ENCODE data around the gene NUDC. TPM values are rescaled to one million over a fixed set of nuclear protein-coding genes. Genes with fewer than 3 reads are reported as not detected.

Gene NUDC
- total RNA-seq, 2 donors from 2014 or later = 103 to 120 TPM

DNA sequence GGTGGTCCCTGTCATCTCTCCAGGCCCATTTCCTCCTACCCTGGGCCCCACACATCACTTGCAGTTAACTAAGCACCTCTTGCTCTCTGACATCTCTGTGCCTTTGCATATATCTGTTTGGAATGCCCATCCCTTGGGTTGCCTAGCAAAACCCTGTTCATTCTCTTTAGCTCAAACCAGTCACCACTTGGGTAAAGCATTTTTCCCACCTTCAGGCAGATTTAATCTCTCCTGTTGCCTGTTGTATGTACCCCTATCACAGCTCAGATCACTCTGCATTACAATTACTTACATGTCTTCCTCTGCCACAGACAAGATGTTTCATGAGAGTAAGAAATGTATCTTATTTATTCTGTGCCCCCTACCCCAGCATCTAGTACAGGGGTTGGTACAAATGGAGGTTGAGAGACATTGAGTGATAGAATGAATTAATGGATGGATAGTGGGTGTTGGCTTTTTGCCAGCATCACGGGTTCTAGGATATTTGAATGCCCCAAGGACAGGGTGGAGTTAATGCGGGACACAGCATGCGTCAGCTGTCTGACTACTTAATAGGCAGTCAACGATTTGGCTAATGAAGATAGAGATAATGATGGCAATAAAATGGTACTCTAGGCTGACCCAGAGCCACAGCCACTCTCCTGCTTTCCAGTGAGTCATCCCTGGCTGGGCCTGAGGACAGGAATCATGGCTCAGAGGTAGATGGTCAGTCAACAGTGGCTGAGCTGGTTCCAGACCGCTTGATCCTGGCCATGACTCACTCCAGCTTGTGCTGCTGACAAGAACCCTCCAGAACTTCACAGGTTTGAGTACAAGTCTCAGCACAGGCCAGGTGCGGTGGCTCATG, 14.2 kb upstream of the NUDC start:
- peaks cover 22% of the 10 kb centered on the region for H3K4me1 Mint-ChIP-seq
- TF ChIP-seq, protein P1, sequence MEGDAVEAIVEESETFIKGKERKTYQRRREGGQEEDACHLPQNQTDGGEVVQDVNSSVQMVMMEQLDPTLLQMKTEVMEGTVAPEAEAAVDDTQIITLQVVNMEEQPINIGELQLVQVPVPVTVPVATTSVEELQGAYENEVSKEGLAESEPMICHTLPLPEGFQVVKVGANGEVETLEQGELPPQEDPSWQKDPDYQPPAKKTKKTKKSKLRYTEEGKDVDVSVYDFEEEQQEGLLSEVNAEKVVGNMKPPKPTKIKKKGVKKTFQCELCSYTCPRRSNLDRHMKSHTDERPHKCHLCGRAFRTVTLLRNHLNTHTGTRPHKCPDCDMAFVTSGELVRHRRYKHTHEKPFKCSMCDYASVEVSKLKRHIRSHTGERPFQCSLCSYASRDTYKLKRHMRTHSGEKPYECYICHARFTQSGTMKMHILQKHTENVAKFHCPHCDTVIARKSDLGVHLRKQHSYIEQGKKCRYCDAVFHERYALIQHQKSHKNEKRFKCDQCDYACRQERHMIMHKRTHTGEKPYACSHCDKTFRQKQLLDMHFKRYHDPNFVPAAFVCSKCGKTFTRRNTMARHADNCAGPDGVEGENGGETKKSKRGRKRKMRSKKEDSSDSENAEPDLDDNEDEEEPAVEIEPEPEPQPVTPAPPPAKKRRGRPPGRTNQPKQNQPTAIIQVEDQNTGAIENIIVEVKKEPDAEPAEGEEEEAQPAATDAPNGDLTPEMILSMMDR (conservative IDR thresholded peaks at IDR 0.05) = no peak
- WGBS, 2 experiments (ENCODE audit: insufficient coverage in 1 of 2, insufficient read length in 1 of 2) = 82 to 83% methylated on average over 6 of the region's 6 CpGs
- H3K27ac Mint-ChIP-seq = no peak overlapping the region
- peaks cover 10% of the 10 kb centered on the region for H3K27me3 Mint-ChIP-seq (ENCODE audit: insufficient read depth)
- peaks cover 11% of the 10 kb centered on the region for H3K4me1 ChIP-seq (ENCODE audit: control insufficient read depth, insufficient read depth, low read length)
- H3K9me3 Mint-ChIP-seq = no peaks in the 10 kb centered on the region
- no peaks in the 10 kb centered on the region for H3K9me3 ChIP-seq (ENCODE audit: control insufficient read depth, low read length)
- H3K4me3 Mint-ChIP-seq = no peak overlapping the region
- no peak for DNase-seq
- H3K36me3 ChIP-seq (ENCODE audit: control insufficient read depth, insufficient read depth, low read length) = no peaks in the 10 kb centered on the region
- no peak overlapping the region for H3K4me3 ChIP-seq (ENCODE audit: low read length)
- no peaks in the 10 kb centered on the region for H3K36me3 Mint-ChIP-seq (ENCODE audit: low read depth)
- no peaks in the 10 kb centered on the region for H3K27me3 ChIP-seq (ENCODE audit: control insufficient read depth, insufficient read depth, low read length, poor library complexity, severe bottlenecking)
- no peak overlapping the region for H3K27ac ChIP-seq (ENCODE audit: low read depth, low read length)
- no peak overlapping the region for H3K9ac ChIP-seq (ENCODE audit: extremely low read depth, low read length, poor library complexity, severe bottlenecking)

DNA sequence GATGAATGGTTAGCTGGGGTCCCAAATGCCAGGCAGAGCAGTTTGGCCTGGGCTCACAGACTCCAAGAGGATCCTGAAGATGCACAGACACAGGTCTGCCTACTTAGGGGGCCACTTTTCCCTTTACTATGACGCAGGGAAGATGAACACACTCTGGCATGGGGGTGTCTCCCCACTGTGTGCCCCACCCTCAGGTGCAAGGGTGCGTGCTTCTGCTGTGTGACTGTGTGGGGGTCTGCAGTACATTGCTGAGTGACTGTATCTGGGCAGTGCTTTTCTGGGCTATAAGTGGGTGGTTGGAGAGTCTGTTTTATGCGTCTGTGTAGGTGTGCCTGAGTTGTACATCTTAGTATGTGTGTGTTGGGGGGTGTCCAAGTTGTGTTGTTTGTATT, 11.6 kb upstream of the NUDC start:
- no peaks in the 10 kb centered on the region for H3K9me3 ChIP-seq (ENCODE audit: control insufficient read depth, low read length)
- no peaks in the 10 kb centered on the region for H3K36me3 ChIP-seq (ENCODE audit: control insufficient read depth, insufficient read depth, low read length)
- no peak overlapping the region for H3K9ac ChIP-seq (ENCODE audit: extremely low read depth, low read length, poor library complexity, severe bottlenecking)
- Mint-ChIP-seq H3K4me1 (peaks cover 25% of the 10 kb centered on the region), H3K27ac (no peak overlapping the region), H3K4me3 (no peak overlapping the region), H3K36me3 (ENCODE audit: low read depth) (no peaks in the 10 kb centered on the region), H3K9me3 (no peaks in the 10 kb centered on the region), H3K27me3 (ENCODE audit: insufficient read depth) (peaks cover 10% of the 10 kb centered on the region)
- H3K4me1 ChIP-seq (ENCODE audit: control insufficient read depth, insufficient read depth, low read length) = peaks cover 18% of the 10 kb centered on the region
- no peak overlapping the region for H3K4me3 ChIP-seq (ENCODE audit: low read length)
- TF ChIP-seq, protein P1 (conservative IDR thresholded peaks at IDR 0.05) = no peak
- H3K27ac ChIP-seq (ENCODE audit: low read depth, low read length) = no peak overlapping the region
- WGBS, 2 experiments (ENCODE audit: insufficient coverage in 1 of 2, insufficient read length in 1 of 2) = 90 to 92% methylated on average over 2 to 3 of the region's 3 CpGs
- DNase-seq = no peak
- H3K27me3 ChIP-seq (ENCODE audit: control insufficient read depth, insufficient read depth, low read length, poor library complexity, severe bottlenecking) = no peaks in the 10 kb centered on the region

DNA sequence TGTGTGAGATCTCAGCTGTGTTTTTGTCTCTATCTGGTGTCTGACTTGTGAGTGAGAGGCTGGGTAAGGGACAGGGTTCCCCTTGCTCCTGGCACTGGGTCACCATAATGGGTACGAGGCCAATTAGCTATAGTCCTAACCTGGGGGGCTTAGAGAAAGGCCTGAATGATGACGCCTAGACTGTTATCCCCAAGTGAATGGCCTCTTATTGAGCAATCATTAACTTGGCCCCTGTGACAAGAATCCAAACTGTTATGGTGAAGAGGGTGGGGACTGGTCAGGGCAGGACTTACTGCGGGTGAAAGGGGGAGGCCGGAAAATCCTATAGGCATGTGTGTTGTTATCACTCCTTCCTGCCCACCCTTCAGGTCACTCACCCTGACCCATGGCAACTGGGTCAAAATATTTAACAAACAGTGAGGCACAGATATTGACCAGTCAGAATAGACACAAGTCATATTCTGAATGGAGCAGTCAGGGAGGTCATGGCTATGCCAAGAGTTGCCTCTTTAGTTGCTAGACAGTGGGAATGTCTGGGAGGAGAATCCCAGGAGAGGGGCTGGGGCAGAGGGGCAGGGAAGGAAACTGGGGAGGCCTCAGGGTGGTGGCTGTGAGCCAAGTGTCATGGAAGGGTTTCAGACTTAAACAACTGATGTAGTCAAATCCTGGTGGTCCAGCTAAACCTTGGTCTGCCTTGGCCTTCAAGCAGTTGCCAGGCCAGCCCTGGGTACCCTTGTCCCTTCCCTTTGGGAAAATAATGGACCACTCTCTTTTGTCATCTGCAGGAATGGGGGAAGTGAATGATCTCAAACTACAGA, 11.0 kb upstream of the NUDC start:
- 83 to 93% methylated on average over 2 to 4 of the region's 4 CpGs for WGBS, 2 experiments (ENCODE audit: insufficient coverage in 1 of 2, insufficient read length in 1 of 2)
- no peaks in the 10 kb centered on the region for H3K9me3 ChIP-seq (ENCODE audit: control insufficient read depth, low read length)
- Mint-ChIP-seq H3K4me3 (no peak overlapping the region), H3K27me3 (ENCODE audit: insufficient read depth) (peaks cover 10% of the 10 kb centered on the region), H3K27ac (no peak overlapping the region), H3K9me3 (no peaks in the 10 kb centered on the region), H3K36me3 (ENCODE audit: low read depth) (no peaks in the 10 kb centered on the region), H3K4me1 (peaks cover 31% of the 10 kb centered on the region)
- H3K4me1 ChIP-seq (ENCODE audit: control insufficient read depth, insufficient read depth, low read length) = peaks cover 18% of the 10 kb centered on the region
- H3K4me3 ChIP-seq (ENCODE audit: low read length) = no peak overlapping the region
- no peaks in the 10 kb centered on the region for H3K36me3 ChIP-seq (ENCODE audit: control insufficient read depth, insufficient read depth, low read length)
- no peaks in the 10 kb centered on the region for H3K27me3 ChIP-seq (ENCODE audit: control insufficient read depth, insufficient read depth, low read length, poor library complexity, severe bottlenecking)
- no peak for DNase-seq
- TF ChIP-seq, protein P1 (conservative IDR thresholded peaks at IDR 0.05) = no peak
- H3K27ac ChIP-seq (ENCODE audit: low read depth, low read length) = no peak overlapping the region
- H3K9ac ChIP-seq (ENCODE audit: extremely low read depth, low read length, poor library complexity, severe bottlenecking) = no peak overlapping the region

All from endodermal cell (in vitro differentiated cells).